ENCODE results near the gene MAP7D1.

- TF ChIP-seq POLR2A (IDR thresholded peaks at IDR 0.05; ENCODE audit: extremely low read depth, insufficient read length), result no peak
- TF ChIP-seq CTCF (IDR thresholded peaks at IDR 0.05; ENCODE audit: low read depth, low read length), result no peak
These were observed 10.2 kb downstream of the MAP7D1 start for GRCh38 chr1:36166136-36166535.
